Measurements from ENCODE around the gene ARHGAP24.
A peak's percentile ranks its signal among the peaks of the same experiment; 100 is the strongest.

ARHGAP24 gene

GRCh38 chr4:86004030-86004429, 529.1 kb downstream of the ARHGAP24 start:
- no peak overlapping the region for H2BK120ac ChIP-seq (ENCODE audit: low read depth, low read length)
- DNase-seq = no peak
- H2BK5ac ChIP-seq (ENCODE audit: low read length) = no peak overlapping the region
- no peak overlapping the region for H3K23ac ChIP-seq (ENCODE audit: low read length)
- no peaks in the 10 kb centered on the region for H3K79me1 ChIP-seq (ENCODE audit: low read length)
- H3K4me3 ChIP-seq (ENCODE audit: low read length) = no peak overlapping the region
- H3K79me2 ChIP-seq (ENCODE audit: control insufficient read depth, insufficient read depth, low read length) = no peaks in the 10 kb centered on the region
- no peak overlapping the region for H3K4ac ChIP-seq (ENCODE audit: low read depth, low read length)
- H3K4me2 ChIP-seq (ENCODE audit: low read length) = no peak overlapping the region
- no peaks in the 10 kb centered on the region for H3K36me3 ChIP-seq (ENCODE audit: control insufficient read depth, insufficient read depth, low read length)
- no peak overlapping the region for H3K9ac ChIP-seq (ENCODE audit: low read length)
- H3K18ac ChIP-seq (ENCODE audit: low read length) = no peak overlapping the region
- H2AK5ac ChIP-seq (ENCODE audit: low read length) = no peak overlapping the region
- no peak overlapping the region for H4K8ac ChIP-seq (ENCODE audit: low read depth, low read length)
- no peak overlapping the region for H4K5ac ChIP-seq (ENCODE audit: low read length)
- no peaks in the 10 kb centered on the region for H3K4me1 ChIP-seq (ENCODE audit: control insufficient read depth, low read depth, low read length)
- H3K27me3 ChIP-seq (ENCODE audit: insufficient read depth, low read length, poor library complexity) = no peaks in the 10 kb centered on the region
- no peak overlapping the region for H3K56ac ChIP-seq (ENCODE audit: low read length)
- H2BK15ac ChIP-seq (replicated peaks; ENCODE audit: low read depth) = no peak overlapping the region
- no CpG with 5 or more reads among the region's 2 CpGs for WGBS (ENCODE audit: extremely low coverage, insufficient coverage, low lambda C conversion rate)
- H3K27ac ChIP-seq (ENCODE audit: low read depth, low read length) = no peak overlapping the region

DNA sequence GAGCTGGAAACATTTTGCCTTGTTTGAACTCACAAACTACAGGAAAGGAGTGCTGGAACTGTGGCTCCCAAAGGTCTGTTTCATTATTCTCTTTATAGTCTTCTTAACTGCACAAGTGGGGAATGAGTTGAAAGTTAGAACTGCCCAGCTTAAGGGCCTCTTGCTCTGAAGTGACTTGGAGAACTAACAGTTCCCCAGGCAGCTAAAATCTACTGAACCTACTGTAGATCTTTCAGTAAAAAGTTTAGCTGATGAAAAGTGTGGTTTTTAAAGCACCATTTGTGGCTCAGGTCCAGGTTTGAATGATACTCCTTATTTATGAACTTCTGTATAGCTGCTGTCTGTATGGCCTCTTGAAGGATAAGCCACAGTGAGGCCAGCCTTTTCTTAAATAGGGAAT, 531.1 kb downstream of the ARHGAP24 start:
- Histone ChIP-seq H3K79me1 (ENCODE audit: low read length) (no peaks in the 10 kb centered on the region), H3K9ac (ENCODE audit: low read length) (no peak overlapping the region), H3K79me2 (ENCODE audit: control insufficient read depth, insufficient read depth, low read length) (no peaks in the 10 kb centered on the region), H3K18ac (ENCODE audit: low read length) (no peak overlapping the region), H4K5ac (ENCODE audit: low read length) (no peak overlapping the region), H3K4me2 (ENCODE audit: low read length) (no peak overlapping the region), H2BK120ac (ENCODE audit: low read depth, low read length) (no peak overlapping the region), H3K4me1 (ENCODE audit: control insufficient read depth, low read depth, low read length) (no peaks in the 10 kb centered on the region), H3K56ac (ENCODE audit: low read length) (no peak overlapping the region), H3K4me3 (ENCODE audit: low read length) (no peak overlapping the region), H2BK5ac (ENCODE audit: low read length) (no peak overlapping the region), H2BK15ac (replicated peaks; ENCODE audit: low read depth) (no peak overlapping the region), H3K27ac (ENCODE audit: low read depth, low read length) (no peak overlapping the region), H3K36me3 (ENCODE audit: control insufficient read depth, insufficient read depth, low read length) (no peaks in the 10 kb centered on the region), H2AK5ac (ENCODE audit: low read length) (no peak overlapping the region), H3K23ac (ENCODE audit: low read length) (no peak overlapping the region), H4K8ac (ENCODE audit: low read depth, low read length) (no peak overlapping the region), H3K27me3 (ENCODE audit: insufficient read depth, low read length, poor library complexity) (no peaks in the 10 kb centered on the region), H3K4ac (ENCODE audit: low read depth, low read length) (no peak overlapping the region)
- DNase-seq = no peak

DNA sequence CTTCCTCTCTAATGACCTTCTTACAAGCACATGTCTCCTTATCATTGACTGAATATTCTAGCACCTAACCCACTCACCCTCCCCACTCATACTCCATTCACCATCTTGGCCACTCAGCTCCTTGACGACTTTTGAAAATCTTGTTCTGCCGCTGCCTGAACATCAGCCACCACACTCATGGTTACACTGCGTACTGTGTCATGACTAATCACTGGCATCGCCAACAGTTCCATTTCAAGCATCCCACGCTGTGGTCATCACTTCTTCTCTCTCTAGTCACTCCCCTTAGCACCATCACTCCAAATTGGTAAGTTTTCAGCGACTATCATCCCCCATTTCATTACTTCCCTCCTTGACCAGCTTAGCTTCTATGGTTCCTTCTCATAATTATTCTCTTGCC, 532.1 kb downstream of the ARHGAP24 start:
- H3K23ac ChIP-seq (ENCODE audit: low read length) = no peak overlapping the region
- no peak overlapping the region for H3K4me2 ChIP-seq (ENCODE audit: low read length)
- H3K9ac ChIP-seq (ENCODE audit: low read length) = no peak overlapping the region
- no peak overlapping the region for H2BK15ac ChIP-seq (replicated peaks; ENCODE audit: low read depth)
- peak overlapping the region; percentile 11 for H3K27ac ChIP-seq (ENCODE audit: low read depth, low read length)
- H3K4me1 ChIP-seq (ENCODE audit: control insufficient read depth, low read depth, low read length) = no peaks in the 10 kb centered on the region
- H2BK5ac ChIP-seq (ENCODE audit: low read length) = no peak overlapping the region
- no peaks in the 10 kb centered on the region for H3K79me1 ChIP-seq (ENCODE audit: low read length)
- H3K4ac ChIP-seq (ENCODE audit: low read depth, low read length) = no peak overlapping the region
- no peak overlapping the region for H4K8ac ChIP-seq (ENCODE audit: low read depth, low read length)
- no CpG with 5 or more reads among the region's 6 CpGs for WGBS (ENCODE audit: extremely low coverage, insufficient coverage, low lambda C conversion rate)
- H3K36me3 ChIP-seq (ENCODE audit: control insufficient read depth, insufficient read depth, low read length) = no peaks in the 10 kb centered on the region
- H2AK5ac ChIP-seq (ENCODE audit: low read length) = no peak overlapping the region
- no peaks in the 10 kb centered on the region for H3K79me2 ChIP-seq (ENCODE audit: control insufficient read depth, insufficient read depth, low read length)
- no peak overlapping the region for H3K4me3 ChIP-seq (ENCODE audit: low read length)
- no peaks in the 10 kb centered on the region for H3K27me3 ChIP-seq (ENCODE audit: insufficient read depth, low read length, poor library complexity)
- H3K18ac ChIP-seq (ENCODE audit: low read length) = no peak overlapping the region
- no peak overlapping the region for H2BK120ac ChIP-seq (ENCODE audit: low read depth, low read length)
- no peak for DNase-seq
- no peak overlapping the region for H3K56ac ChIP-seq (ENCODE audit: low read length)
- H4K5ac ChIP-seq (ENCODE audit: low read length) = no peak overlapping the region

DNA sequence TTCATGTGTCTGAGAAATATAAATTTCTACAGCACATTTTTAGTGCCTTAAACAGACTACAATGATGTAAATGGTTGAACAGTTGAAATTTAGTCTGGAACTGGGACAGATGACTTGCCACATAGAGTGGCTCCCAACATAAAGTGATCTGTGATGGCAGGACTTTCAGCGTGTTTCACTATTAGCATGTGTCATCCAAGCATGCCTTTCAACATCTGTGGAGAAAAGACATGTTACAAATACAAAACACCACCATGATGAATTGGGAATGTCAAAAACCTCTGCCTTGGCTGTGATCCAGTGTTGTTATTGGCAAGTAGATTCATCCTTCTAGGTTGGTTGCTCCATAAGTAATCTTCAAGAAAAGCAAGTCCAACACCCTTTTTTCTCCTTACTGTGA, 536.2 kb downstream of the ARHGAP24 start:
- no peak overlapping the region for H3K4me3 ChIP-seq (ENCODE audit: low read length)
- H2BK120ac ChIP-seq (ENCODE audit: low read depth, low read length) = no peak overlapping the region
- no peak overlapping the region for H2AK5ac ChIP-seq (ENCODE audit: low read length)
- no peaks in the 10 kb centered on the region for H3K4me1 ChIP-seq (ENCODE audit: control insufficient read depth, low read depth, low read length)
- no peak overlapping the region for H3K4me2 ChIP-seq (ENCODE audit: low read length)
- H3K56ac ChIP-seq (ENCODE audit: low read length) = no peak overlapping the region
- H2BK5ac ChIP-seq (ENCODE audit: low read length) = no peak overlapping the region
- no peak overlapping the region for H3K4ac ChIP-seq (ENCODE audit: low read depth, low read length)
- H2BK15ac ChIP-seq (replicated peaks; ENCODE audit: low read depth) = no peak overlapping the region
- H3K79me1 ChIP-seq (ENCODE audit: low read length) = no peaks in the 10 kb centered on the region
- H3K79me2 ChIP-seq (ENCODE audit: control insufficient read depth, insufficient read depth, low read length) = no peaks in the 10 kb centered on the region
- DNase-seq = no peak
- no peaks in the 10 kb centered on the region for H3K27me3 ChIP-seq (ENCODE audit: insufficient read depth, low read length, poor library complexity)
- H3K23ac ChIP-seq (ENCODE audit: low read length) = no peak overlapping the region
- H3K9ac ChIP-seq (ENCODE audit: low read length) = no peak overlapping the region
- WGBS (ENCODE audit: extremely low coverage, insufficient coverage, low lambda C conversion rate) = no CpG with 5 or more reads among the region's 1 CpG
- H3K18ac ChIP-seq (ENCODE audit: low read length) = no peak overlapping the region
- H3K27ac ChIP-seq (ENCODE audit: low read depth, low read length) = no peak overlapping the region
- H3K36me3 ChIP-seq (ENCODE audit: control insufficient read depth, insufficient read depth, low read length) = no peaks in the 10 kb centered on the region
- no peak overlapping the region for H4K5ac ChIP-seq (ENCODE audit: low read length)
- no peak overlapping the region for H4K8ac ChIP-seq (ENCODE audit: low read depth, low read length)

DNA sequence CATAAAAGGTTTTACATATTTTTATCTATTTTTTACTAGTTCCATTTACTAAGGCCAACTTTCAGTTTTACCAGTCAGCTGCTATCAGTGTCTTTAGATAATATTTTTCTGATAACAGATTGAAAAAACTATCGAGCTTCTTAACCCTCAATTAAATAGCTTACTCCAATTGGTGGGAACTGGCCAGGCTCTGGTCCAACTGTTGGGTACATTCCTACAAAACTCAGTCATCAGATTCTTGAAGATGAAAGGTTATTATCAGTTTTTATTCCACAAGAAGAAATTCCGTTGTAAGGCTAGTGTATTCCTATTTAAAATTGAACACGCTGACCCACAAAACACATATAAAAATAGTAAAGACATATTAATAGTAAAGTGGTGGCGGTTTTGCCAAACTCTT, 538.7 kb downstream of the ARHGAP24 start:
- no peaks in the 10 kb centered on the region for H3K4me1 ChIP-seq (ENCODE audit: control insufficient read depth, low read depth, low read length)
- H4K8ac ChIP-seq (ENCODE audit: low read depth, low read length) = no peak overlapping the region
- no peak overlapping the region for H3K4me2 ChIP-seq (ENCODE audit: low read length)
- H3K79me2 ChIP-seq (ENCODE audit: control insufficient read depth, insufficient read depth, low read length) = no peaks in the 10 kb centered on the region
- H3K27ac ChIP-seq (ENCODE audit: low read depth, low read length) = no peak overlapping the region
- no peak overlapping the region for H3K23ac ChIP-seq (ENCODE audit: low read length)
- H2BK5ac ChIP-seq (ENCODE audit: low read length) = no peak overlapping the region
- no peak overlapping the region for H3K56ac ChIP-seq (ENCODE audit: low read length)
- H3K4me3 ChIP-seq (ENCODE audit: low read length) = no peak overlapping the region
- H2BK120ac ChIP-seq (ENCODE audit: low read depth, low read length) = no peak overlapping the region
- H2AK5ac ChIP-seq (ENCODE audit: low read length) = no peak overlapping the region
- no peak overlapping the region for H3K9ac ChIP-seq (ENCODE audit: low read length)
- no CpG with 5 or more reads among the region's 4 CpGs for WGBS (ENCODE audit: extremely low coverage, insufficient coverage, low lambda C conversion rate)
- no peaks in the 10 kb centered on the region for H3K27me3 ChIP-seq (ENCODE audit: insufficient read depth, low read length, poor library complexity)
- H3K18ac ChIP-seq (ENCODE audit: low read length) = no peak overlapping the region
- no peak overlapping the region for H2BK15ac ChIP-seq (replicated peaks; ENCODE audit: low read depth)
- peak; percentile 18 for DNase-seq
- H3K36me3 ChIP-seq (ENCODE audit: control insufficient read depth, insufficient read depth, low read length) = no peaks in the 10 kb centered on the region
- no peak overlapping the region for H3K4ac ChIP-seq (ENCODE audit: low read depth, low read length)
- H3K79me1 ChIP-seq (ENCODE audit: low read length) = no peaks in the 10 kb centered on the region
- no peak overlapping the region for H4K5ac ChIP-seq (ENCODE audit: low read length)

GRCh38 chr4:86014599-86014998, 539.6 kb downstream of the ARHGAP24 start:
- H3K4me3 ChIP-seq (ENCODE audit: low read length) = no peak overlapping the region
- no peaks in the 10 kb centered on the region for H3K79me2 ChIP-seq (ENCODE audit: control insufficient read depth, insufficient read depth, low read length)

More at GRCh38 chr4:86014599-86014998, 539.6 kb downstream of the ARHGAP24 start:
- H3K4ac ChIP-seq (ENCODE audit: low read depth, low read length) = no peak overlapping the region
- H2BK120ac ChIP-seq (ENCODE audit: low read depth, low read length) = no peak overlapping the region
- H3K23ac ChIP-seq (ENCODE audit: low read length) = no peak overlapping the region
- no peaks in the 10 kb centered on the region for H3K27me3 ChIP-seq (ENCODE audit: insufficient read depth, low read length, poor library complexity)
- no peak overlapping the region for H3K9ac ChIP-seq (ENCODE audit: low read length)
- peak; percentile 91 for DNase-seq
- H3K18ac ChIP-seq (ENCODE audit: low read length) = no peak overlapping the region
- H3K36me3 ChIP-seq (ENCODE audit: control insufficient read depth, insufficient read depth, low read length) = no peaks in the 10 kb centered on the region
- H3K27ac ChIP-seq (ENCODE audit: low read depth, low read length) = no peak overlapping the region
- no peaks in the 10 kb centered on the region for H3K4me1 ChIP-seq (ENCODE audit: control insufficient read depth, low read depth, low read length)
- no peak overlapping the region for H3K56ac ChIP-seq (ENCODE audit: low read length)
- no CpG with 5 or more reads among the region's 5 CpGs for WGBS (ENCODE audit: extremely low coverage, insufficient coverage, low lambda C conversion rate)
- H3K79me1 ChIP-seq (ENCODE audit: low read length) = no peaks in the 10 kb centered on the region
- H4K5ac ChIP-seq (ENCODE audit: low read length) = no peak overlapping the region
- H2BK5ac ChIP-seq (ENCODE audit: low read length) = no peak overlapping the region
- no peak overlapping the region for H2BK15ac ChIP-seq (replicated peaks; ENCODE audit: low read depth)
- H2AK5ac ChIP-seq (ENCODE audit: low read length) = no peak overlapping the region
- H3K4me2 ChIP-seq (ENCODE audit: low read length) = no peak overlapping the region
- no peak overlapping the region for H4K8ac ChIP-seq (ENCODE audit: low read depth, low read length)

Measured in mesendoderm (in vitro differentiated cells).